ENCODE results near the gene ADAMTS13.

The ADAMTS13 gene

GRCh38 chr9:133456409-133456808 is 34.2 kb downstream of the ADAMTS13 start:
- no peak for DNase-seq

GRCh38 chr9:133457233-133457632 is 35.1 kb downstream of the ADAMTS13 start:
- no peak for DNase-seq

- DNase-seq = no peak
Measured at GRCh38 chr9:133457748-133458147, 35.6 kb downstream of the ADAMTS13 start.

- no peak for DNase-seq
Measured at GRCh38 chr9:133458643-133459312, 36.6 kb downstream of the ADAMTS13 start.

- peak; percentile 98 for DNase-seq
Measured at GRCh38 chr9:133459476-133460404, 37.6 kb downstream of the ADAMTS13 start, which contains the start of gene CACFD1. CACFD1 (plus strand) TSS chr9:133459978; CDS start chr9:133460067, 89 bp downstream.

GRCh38 chr9:133460405-133461175 is 38.4 kb downstream of the ADAMTS13 start:
- no peak for DNase-seq

GRCh38 chr9:133461975-133462374 is 39.8 kb downstream of the ADAMTS13 start:
- DNase-seq = no peak

- peak; percentile 80 for DNase-seq
Measured at GRCh38 chr9:133463234-133463863, 41.2 kb downstream of the ADAMTS13 start.

GRCh38 chr9:133463864-133464615 is 41.9 kb downstream of the ADAMTS13 start:
- no peak for DNase-seq

- DNase-seq = no peak
Measured at GRCh38 chr9:133464638-133465037, 42.5 kb downstream of the ADAMTS13 start.

GRCh38 chr9:133465984-133466383 is 43.8 kb downstream of the ADAMTS13 start:
- DNase-seq = no peak

- no peak for DNase-seq
Measured at GRCh38 chr9:133467101-133467500, 44.9 kb downstream of the ADAMTS13 start.

- no peak for DNase-seq
Measured at GRCh38 chr9:133468374-133468773, 46.2 kb downstream of the ADAMTS13 start.

- no peak for DNase-seq
Measured at GRCh38 chr9:133468777-133469421, 46.7 kb downstream of the ADAMTS13 start.

GRCh38 chr9:133470427-133470924 is 48.3 kb downstream of the ADAMTS13 start:
- DNase-seq = no peak

GRCh38 chr9:133470988-133471387 is 48.8 kb downstream of the ADAMTS13 start:
- DNase-seq = no peak

- DNase-seq = no peak
Measured at GRCh38 chr9:133471551-133472276, 49.5 kb downstream of the ADAMTS13 start.

GRCh38 chr9:133472277-133472645 is 50.1 kb downstream of the ADAMTS13 start:
- no peak for DNase-seq

GRCh38 chr9:133472753-133473378 is 50.7 kb downstream of the ADAMTS13 start:
- no peak for DNase-seq

- DNase-seq = no peak
Measured at GRCh38 chr9:133473743-133474142, 51.6 kb downstream of the ADAMTS13 start.
